ENCODE results near the gene KAT6B. TPM values are rescaled to one million over a fixed set of nuclear protein-coding genes. Genes with fewer than 3 reads are reported as not detected.

The KAT6B gene
- total and polyA plus RNA-seq, 2 of the 8 experiments (the other 6 are each of a cell fraction or from before 2014, with no cell fraction given) = 7.3 to 30.8 TPM

- no peak for FAIRE-seq
Measured at GRCh38 chr10:75011221-75011620, 184.8 kb downstream of the KAT6B start.

More at GRCh38 chr10:75011221-75011620, 184.8 kb downstream of the KAT6B start:
- no peaks in the 10 kb centered on the region; a peak in 1 of 8 replicates for H3K36me3 ChIP-seq (ENCODE audit: control insufficient read depth in 2 of 4, insufficient read depth in 4 of 4, low read length in 3 of 4)
- H2BK5ac ChIP-seq (ENCODE audit: low read depth, low read length) = no peak overlapping the region
- H3K4me3 ChIP-seq (ENCODE audit: extremely low read depth in 1 of 4, insufficient read depth in 2 of 4, low read depth in 3 of 4, low read length in 4 of 4) = no peak overlapping the region
- no peak overlapping the region for H3K14ac ChIP-seq (ENCODE audit: insufficient read length)
- ChIA-PET CTCF (ENCODE audit: partially characterized antibody) (no interaction called here), POLR2A (ENCODE audit: partially characterized antibody) (no interaction called here)
- no peak overlapping the region for H2AFZ ChIP-seq (ENCODE audit: low read length)
- no peak overlapping the region for H3K18ac ChIP-seq (ENCODE audit: extremely low read depth, low read length)
- H3K56ac ChIP-seq (replicated peaks; ENCODE audit: insufficient read length, low read depth, low read length) = no peak overlapping the region
- H4K91ac ChIP-seq (replicated peaks; ENCODE audit: insufficient read length, low read length) = no peak overlapping the region
- no peak overlapping the region for H3K4me2 ChIP-seq (ENCODE audit: insufficient read depth in 1 of 2, low read depth in 2 of 2, low read length in 2 of 2)
- no peak overlapping the region for H3K23ac ChIP-seq (ENCODE audit: insufficient read length)
- H2AK5ac ChIP-seq (ENCODE audit: low read depth, low read length) = no peak overlapping the region
- no peak overlapping the region for H4K8ac ChIP-seq (ENCODE audit: extremely low read depth, insufficient read depth, low read length)
- no peak overlapping the region for H2BK12ac ChIP-seq (ENCODE audit: low read depth, low read length)
- no peaks in the 10 kb centered on the region for H3K9me3 ChIP-seq (ENCODE audit: insufficient read depth in 2 of 2, low read depth in 1 of 2, low read length in 1 of 2)
- no peaks in the 10 kb centered on the region; a peak in 1 of 7 replicates for H3K4me1 ChIP-seq (replicated peaks in 1 of 4; ENCODE audit: control insufficient read depth in 3 of 4, insufficient read depth in 4 of 4, low read length in 3 of 4)
- WGBS, 2 experiments (ENCODE audit: extremely low coverage in 1 of 2, insufficient coverage in 1 of 2, insufficient read length in 1 of 2, insufficient replicate concordance in 2 of 2, low coverage in 1 of 2, low lambda C conversion rate in 2 of 2, missing lambda C conversion rate in 1 of 2) = 95% methylated on average over 1 of the region's 1 CpG; no CpG with 5 or more reads in 1 of the 2 experiments
- no peaks in the 10 kb centered on the region for H3K23me2 ChIP-seq (ENCODE audit: low read depth, low read length)
- DNase-seq (ENCODE audit: low read depth in 1 of 2, low spot score in 2 of 2) = no peak
- no peak overlapping the region for H2BK15ac ChIP-seq (ENCODE audit: low read length)
- no peak overlapping the region for H3K4ac ChIP-seq (replicated peaks; ENCODE audit: insufficient read length, low read depth, low read length)
- no peaks in the 10 kb centered on the region for H3K79me2 ChIP-seq (ENCODE audit: control insufficient read depth in 1 of 2, insufficient read depth in 2 of 2, low read length in 2 of 2)
- no peak overlapping the region for H2BK20ac ChIP-seq (ENCODE audit: low read length)
- H2BK120ac ChIP-seq (replicated peaks; ENCODE audit: low read depth, low read length) = no peak overlapping the region
- H3K27me3 ChIP-seq (replicated peaks in 1 of 4; ENCODE audit: control insufficient read depth in 3 of 4, extremely low read depth in 1 of 4, insufficient read depth in 3 of 4, low read length in 3 of 4) = no peaks in the 10 kb centered on the region
- H3K27ac ChIP-seq (ENCODE audit: low read depth, low read length) = no peak overlapping the region
- no peak for TF ChIP-seq EGR1 (IDR thresholded peaks at IDR 0.05; ENCODE audit: borderline replicate concordance, low read depth, low read length)
- no peak for TF ChIP-seq CHD2 (IDR thresholded peaks at IDR 0.05; ENCODE audit: low read length)
- no peak for TF ChIP-seq MAX (IDR thresholded peaks at IDR 0.05)
- no peak for TF ChIP-seq BACH1 (IDR thresholded peaks at IDR 0.05; ENCODE audit: low read length)
- no peak for TF ChIP-seq HDAC6 (IDR thresholded peaks at IDR 0.05; ENCODE audit: low read depth, low read length)
- no peak overlapping the region for H3K9ac ChIP-seq (replicated peaks in 1 of 4; ENCODE audit: extremely low read depth in 1 of 4, low read depth in 3 of 4, low read length in 3 of 4)
- H4K5ac ChIP-seq (ENCODE audit: insufficient read length, low read depth, low read length) = no peak overlapping the region
- no peaks in the 10 kb centered on the region for H4K20me1 ChIP-seq (replicated peaks in 1 of 2; ENCODE audit: control insufficient read depth in 1 of 2, insufficient read depth in 2 of 2, low read length in 2 of 2)
- no peaks in the 10 kb centered on the region; the same call in 1 of the 2 replicates for H3K79me1 ChIP-seq (ENCODE audit: low read depth, low read length)

All from H1 (cell line).